MM.1S (cell line): Measurements from ENCODE around the gene C1orf116.

Source experiments
- DNase-seq: peaks from one replicate; pipeline ENCODE4 v3.0.0-alpha.2; 2015
- H2AFZ ChIP-seq: fragments of 300-600 bp; sonication (generic); 2 replicates; pipeline ENCODE4 v1.6.0; 2016; ENCODE audit warnings: antibody characterized with exemption, low read length
- H3F3A ChIP-seq: fragments of 300-600 bp; sonication (generic); 2 replicates; pipeline ENCODE4 v1.6.1; 2016; ENCODE audit warnings: mild to moderate bottlenecking, antibody characterized with exemption, low read length, moderate library complexity, mixed read lengths; ENCODE audit not compliant: insufficient read depth
- H3K27ac ChIP-seq: fragments of 300-600 bp; sonication (generic); 2 replicates; pipeline ENCODE4 v1.5.1; 2016; ENCODE audit warnings: mild to moderate bottlenecking, low read length
- H3K27me3 ChIP-seq: fragments of 300-600 bp; sonication (generic); replicated peaks from 2 replicates; pipeline ENCODE4 v1.6.0; 2016; ENCODE audit warnings: low read length; ENCODE audit not compliant: insufficient read depth
- H3K36me3 ChIP-seq: fragments of 300-600 bp; sonication (generic); replicated peaks from 2 replicates; pipeline ENCODE4 v1.6.1; 2016; ENCODE audit warnings: mild to moderate bottlenecking, low read length, mixed read lengths; ENCODE audit not compliant: insufficient read depth
- H3K4me1 ChIP-seq: fragments of 300-600 bp; sonication (generic); 2 replicates; pipeline ENCODE4 v1.6.1; 2016; ENCODE audit warnings: low read length, mixed read lengths
- H3K4me2 ChIP-seq: fragments of 300-600 bp; sonication (generic); 2 replicates; pipeline ENCODE4 v1.6.0; 2016; ENCODE audit warnings: low read depth, low read length
- H3K4me3 ChIP-seq: fragments of 300-600 bp; sonication (generic); 2 replicates; pipeline ENCODE4 v1.5.1; 2016; ENCODE audit warnings: low read length, mixed read lengths
- H3K79me2 ChIP-seq: fragments of 300-600 bp; sonication (generic); 2 replicates; pipeline ENCODE4 v1.6.1; 2016; ENCODE audit warnings: mixed run types, low read length, mixed read lengths
- H3K9ac ChIP-seq: fragments of 300-600 bp; sonication (generic); 2 replicates; pipeline ENCODE4 v1.6.1; 2016; ENCODE audit warnings: low read length, mixed read lengths
- H3K9me2 ChIP-seq: fragments of 300-600 bp; sonication (generic); replicated peaks from 2 replicates; pipeline ENCODE4 v1.6.1; 2016; ENCODE audit warnings: mild to moderate bottlenecking, low read length, mixed read lengths; ENCODE audit not compliant: insufficient read depth
- H3K9me3 ChIP-seq: fragments of 300-600 bp; sonication (generic); replicated peaks from 2 replicates; pipeline ENCODE4 v1.6.1; 2016; ENCODE audit warnings: mild to moderate bottlenecking, low read length, mixed read lengths; ENCODE audit not compliant: insufficient read depth
- H4K20me1 ChIP-seq: fragments of 300-600 bp; sonication (generic); 2 replicates; pipeline ENCODE4 v1.6.1; 2016; ENCODE audit warnings: mild to moderate bottlenecking, low read length, moderate library complexity, mixed read lengths; ENCODE audit not compliant: insufficient read depth
- EZH2 ChIP-seq: fragments of 300-600 bp; sonication (generic); optimal IDR thresholded peaks from 2 replicates; pipeline ENCODE3; 2017; ENCODE audit warnings: low read depth, mild to moderate bottlenecking, antibody characterized with exemption, low read length, mixed read lengths
- EZH2phosphoT487 ChIP-seq: fragments of 300-600 bp; sonication (generic); IDR thresholded peaks from 2 replicates; pipeline ENCODE4 v1.6.1; 2018; ENCODE audit warnings: antibody characterized with exemption, low read length
- TF ChIP-seq, protein P1 (sequence below): fragments of 300-600 bp; sonication (generic); IDR thresholded peaks from 2 replicates; pipeline ENCODE4 v1.5.1; 2016; ENCODE audit warnings: antibody characterized with exemption, low read length, mixed read lengths

C1orf116 gene

GRCh38 chr1:206985162-206985749 lies 47.3 kb downstream of the C1orf116 start:
- TF ChIP-seq EZH2 (no peak), EZH2phosphoT487 (no peak)
- TF ChIP-seq, protein P1, sequence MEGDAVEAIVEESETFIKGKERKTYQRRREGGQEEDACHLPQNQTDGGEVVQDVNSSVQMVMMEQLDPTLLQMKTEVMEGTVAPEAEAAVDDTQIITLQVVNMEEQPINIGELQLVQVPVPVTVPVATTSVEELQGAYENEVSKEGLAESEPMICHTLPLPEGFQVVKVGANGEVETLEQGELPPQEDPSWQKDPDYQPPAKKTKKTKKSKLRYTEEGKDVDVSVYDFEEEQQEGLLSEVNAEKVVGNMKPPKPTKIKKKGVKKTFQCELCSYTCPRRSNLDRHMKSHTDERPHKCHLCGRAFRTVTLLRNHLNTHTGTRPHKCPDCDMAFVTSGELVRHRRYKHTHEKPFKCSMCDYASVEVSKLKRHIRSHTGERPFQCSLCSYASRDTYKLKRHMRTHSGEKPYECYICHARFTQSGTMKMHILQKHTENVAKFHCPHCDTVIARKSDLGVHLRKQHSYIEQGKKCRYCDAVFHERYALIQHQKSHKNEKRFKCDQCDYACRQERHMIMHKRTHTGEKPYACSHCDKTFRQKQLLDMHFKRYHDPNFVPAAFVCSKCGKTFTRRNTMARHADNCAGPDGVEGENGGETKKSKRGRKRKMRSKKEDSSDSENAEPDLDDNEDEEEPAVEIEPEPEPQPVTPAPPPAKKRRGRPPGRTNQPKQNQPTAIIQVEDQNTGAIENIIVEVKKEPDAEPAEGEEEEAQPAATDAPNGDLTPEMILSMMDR = no peak
- no peaks in the 10 kb centered on the region for H3K4me1 ChIP-seq
- H3K79me2 ChIP-seq = no peaks in the 10 kb centered on the region
- H3K9ac ChIP-seq = no peak overlapping the region
- H4K20me1 ChIP-seq = no peaks in the 10 kb centered on the region
- no peaks in the 10 kb centered on the region for H3K9me3 ChIP-seq
- H3K27ac ChIP-seq = no peak overlapping the region
- no peaks in the 10 kb centered on the region for H3K36me3 ChIP-seq
- H3K4me3 ChIP-seq = no peak overlapping the region
- H3K9me2 ChIP-seq = no peaks in the 10 kb centered on the region
- H3K27me3 ChIP-seq = no peaks in the 10 kb centered on the region
- DNase-seq = no peak
- no peaks in the 10 kb centered on the region for H3F3A ChIP-seq
- no peak overlapping the region for H2AFZ ChIP-seq
- H3K4me2 ChIP-seq = no peak overlapping the region

DNA sequence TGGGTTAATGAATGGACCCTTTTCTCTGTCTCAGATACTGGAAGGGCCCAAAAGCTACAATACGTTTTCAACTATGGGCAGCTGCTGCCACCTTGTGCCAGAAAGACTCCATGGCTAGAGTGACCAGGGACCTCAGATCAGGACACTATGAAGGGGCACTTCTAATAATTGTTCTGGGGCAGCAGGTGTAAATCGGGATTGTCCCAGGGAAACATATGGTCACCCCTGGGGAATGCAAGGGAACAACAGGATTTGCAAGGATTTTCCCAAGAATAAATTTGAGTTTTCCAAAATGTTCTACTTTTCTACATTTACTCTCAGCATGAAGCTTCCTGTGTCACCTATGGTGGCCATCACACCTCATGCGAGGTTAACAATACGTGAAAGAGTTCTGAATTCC lies 50.3 kb downstream of the C1orf116 start:
- Histone ChIP-seq H3K79me2 (no peaks in the 10 kb centered on the region), H3K9ac (no peak overlapping the region), H3F3A (no peaks in the 10 kb centered on the region), H3K27me3 (no peaks in the 10 kb centered on the region), H3K4me2 (no peak overlapping the region), H3K36me3 (no peaks in the 10 kb centered on the region), H3K9me3 (no peaks in the 10 kb centered on the region), H3K9me2 (no peaks in the 10 kb centered on the region), H2AFZ (no peak overlapping the region), H3K4me1 (no peaks in the 10 kb centered on the region), H3K4me3 (no peak overlapping the region), H3K27ac (no peak overlapping the region), H4K20me1 (no peaks in the 10 kb centered on the region)
- DNase-seq = peak; percentile 70
- TF ChIP-seq EZH2phosphoT487 = no peak
- TF ChIP-seq, protein P1 = peak; percentile 96

GRCh38 chr1:206979379-206980043 lies 53.0 kb downstream of the C1orf116 start:
- DNase-seq = peak; percentile 37
- no peak overlapping the region for H2AFZ ChIP-seq
- H3K79me2 ChIP-seq = no peaks in the 10 kb centered on the region
- TF ChIP-seq, protein P1 = peak; percentile 69
- TF ChIP-seq EZH2 = no peak
- no peak for TF ChIP-seq EZH2phosphoT487
- H3F3A ChIP-seq = no peaks in the 10 kb centered on the region
- H4K20me1 ChIP-seq = no peaks in the 10 kb centered on the region
- H3K4me2 ChIP-seq = no peak overlapping the region
- no peaks in the 10 kb centered on the region for H3K9me2 ChIP-seq
- H3K36me3 ChIP-seq = no peaks in the 10 kb centered on the region
- no peak overlapping the region for H3K9ac ChIP-seq
- H3K4me3 ChIP-seq = no peak overlapping the region
- no peaks in the 10 kb centered on the region for H3K9me3 ChIP-seq
- H3K27me3 ChIP-seq = no peaks in the 10 kb centered on the region
- no peaks in the 10 kb centered on the region for H3K4me1 ChIP-seq
- no peak overlapping the region for H3K27ac ChIP-seq
